ENCODE measurements around the gene ASB11.
A peak's percentile ranks its signal among the peaks of the same experiment; 100 is the strongest.

The ASB11 gene

DNA sequence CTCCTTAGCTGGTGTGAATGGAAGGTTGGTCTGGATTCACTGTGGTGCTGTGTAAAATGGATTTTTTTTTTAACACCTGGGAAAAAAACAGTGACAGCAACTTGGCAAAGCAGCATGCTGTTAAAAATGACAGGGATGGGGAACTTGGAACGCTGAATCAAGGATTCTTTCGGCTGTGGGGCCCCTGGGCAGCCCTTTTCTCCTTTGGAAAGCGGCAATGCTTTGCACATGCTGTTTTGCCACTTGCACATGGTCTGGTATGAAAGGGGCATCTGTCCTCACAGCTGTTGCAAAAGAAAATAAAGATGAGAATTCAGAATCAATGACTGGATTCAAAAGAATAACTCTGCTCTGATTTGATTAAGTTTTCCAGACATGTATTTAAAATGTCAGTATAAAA is 30.5 kb upstream of the ASB11 start:
- CTCF ChIA-PET, result no interaction called here
- TF ChIP-seq ARNT (IDR thresholded peaks at IDR 0.05) (no peak), NFRKB (IDR thresholded peaks at IDR 0.05) (no peak), ZNF384 (IDR thresholded peaks at IDR 0.05) (no peak), FOXM1 (IDR thresholded peaks at IDR 0.05; ENCODE audit: borderline replicate concordance) (no peak), SUZ12 (IDR thresholded peaks at IDR 0.05) (no peak)
- TF ChIP-seq, protein P1, sequence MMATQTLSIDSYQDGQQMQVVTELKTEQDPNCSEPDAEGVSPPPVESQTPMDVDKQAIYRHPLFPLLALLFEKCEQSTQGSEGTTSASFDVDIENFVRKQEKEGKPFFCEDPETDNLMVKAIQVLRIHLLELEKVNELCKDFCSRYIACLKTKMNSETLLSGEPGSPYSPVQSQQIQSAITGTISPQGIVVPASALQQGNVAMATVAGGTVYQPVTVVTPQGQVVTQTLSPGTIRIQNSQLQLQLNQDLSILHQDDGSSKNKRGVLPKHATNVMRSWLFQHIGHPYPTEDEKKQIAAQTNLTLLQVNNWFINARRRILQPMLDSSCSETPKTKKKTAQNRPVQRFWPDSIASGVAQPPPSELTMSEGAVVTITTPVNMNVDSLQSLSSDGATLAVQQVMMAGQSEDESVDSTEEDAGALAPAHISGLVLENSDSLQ (IDR thresholded peaks at IDR 0.05), result no peak
- POLR2A ChIA-PET, result no interaction called here
- no peak for DNase-seq (ENCODE audit: extremely low spot score)

DNA sequence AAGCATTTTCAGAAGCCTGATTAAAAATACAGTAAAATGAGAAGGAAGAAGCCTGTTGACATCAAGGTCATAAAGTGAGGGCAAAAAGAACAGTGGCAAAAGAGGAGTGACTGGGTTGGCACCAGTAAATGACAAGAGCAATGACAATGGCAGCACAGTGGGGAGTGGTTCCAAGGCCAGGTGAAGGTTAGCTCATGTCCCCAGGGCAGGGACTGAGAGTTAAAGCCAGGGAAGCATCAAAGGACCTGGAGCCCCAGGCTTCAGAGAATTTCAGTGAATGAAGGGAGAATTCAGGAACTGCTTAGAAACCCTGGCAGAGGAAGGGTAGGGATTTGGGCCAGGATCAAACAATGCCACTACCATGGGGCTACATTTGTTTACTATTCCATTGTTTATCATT is 28.7 kb upstream of the ASB11 start:
- POLR2A ChIA-PET, result no interaction called here
- TF ChIP-seq ARNT (IDR thresholded peaks at IDR 0.05) (no peak), HDGF (IDR thresholded peaks at IDR 0.05; ENCODE audit: borderline replicate concordance) (no peak), SP1 (IDR thresholded peaks at IDR 0.05) (no peak), ZNF384 (IDR thresholded peaks at IDR 0.05) (no peak), FOXK2 (IDR thresholded peaks at IDR 0.05) (no peak), LEF1 (IDR thresholded peaks at IDR 0.05; ENCODE audit: borderline replicate concordance) (no peak), L3MBTL2 (conservative IDR thresholded peaks at IDR 0.05) (no peak), NFRKB (IDR thresholded peaks at IDR 0.05) (no peak), BHLHE40 (IDR thresholded peaks at IDR 0.05; ENCODE audit: borderline replicate concordance) (no peak), CTBP1 (IDR thresholded peaks at IDR 0.05; ENCODE audit: borderline replicate concordance) (no peak)
- TF ChIP-seq, protein P1 (IDR thresholded peaks at IDR 0.05), result no peak
- CTCF ChIA-PET, result no interaction called here
- DNase-seq (ENCODE audit: extremely low spot score), result no peak

DNA sequence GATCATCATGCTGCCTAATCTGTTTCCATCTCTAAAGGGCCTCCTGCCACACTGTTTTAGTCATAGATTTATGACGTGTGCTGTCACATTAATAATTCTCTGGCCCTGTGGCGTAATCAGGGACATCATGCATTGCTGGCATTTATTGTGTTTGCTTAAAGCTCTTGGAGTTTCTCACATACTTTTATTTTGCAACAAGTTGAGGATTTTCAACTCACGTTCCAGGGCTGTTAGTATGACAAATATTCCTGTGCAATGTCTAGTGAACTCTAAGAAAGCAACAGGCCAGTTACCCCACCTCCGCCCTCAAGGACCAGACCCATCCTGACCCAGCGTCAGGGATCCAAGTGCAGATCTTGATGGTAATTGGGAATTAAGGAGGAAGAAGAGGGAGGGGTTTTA is 27.6 kb upstream of the ASB11 start:
- CTCF ChIA-PET, result interaction anchor here (1.6 kb wide), 1 partner anchor 43 kb away, joined by 6 read pairs; no protein-coding TSS in a partner anchor

DNA sequence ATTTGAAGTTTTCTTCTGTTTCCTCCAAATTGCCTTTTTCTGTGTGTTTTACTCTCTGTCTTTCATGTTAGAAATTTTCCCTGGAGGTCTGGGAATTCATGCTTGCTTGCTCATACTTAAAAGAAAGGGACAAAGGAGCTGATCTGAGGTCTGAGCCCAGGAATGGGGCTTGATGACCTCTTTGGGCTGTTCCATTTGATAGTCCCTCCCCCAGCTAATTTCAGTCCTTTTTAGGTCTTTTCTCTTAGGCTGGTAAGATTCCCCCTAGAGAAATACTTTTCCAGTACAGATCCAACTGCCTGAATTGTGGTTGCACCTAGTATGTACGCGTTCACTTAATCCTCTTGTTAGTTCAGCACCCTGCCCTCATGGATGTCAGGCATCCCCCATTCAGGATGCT is 25.4 kb upstream of the ASB11 start:
- POLR2A ChIA-PET, result no interaction called here
- DNase-seq (ENCODE audit: extremely low spot score), result no peak
- TF ChIP-seq TARDBP (IDR thresholded peaks at IDR 0.05) (no peak), SP1 (IDR thresholded peaks at IDR 0.05) (no peak), ARNT (IDR thresholded peaks at IDR 0.05) (no peak), L3MBTL2 (conservative IDR thresholded peaks at IDR 0.05) (no peak), ZNF384 (IDR thresholded peaks at IDR 0.05) (no peak), NFRKB (IDR thresholded peaks at IDR 0.05) (no peak), CTBP1 (IDR thresholded peaks at IDR 0.05; ENCODE audit: borderline replicate concordance) (no peak), ELF4 (IDR thresholded peaks at IDR 0.05) (no peak), BHLHE40 (IDR thresholded peaks at IDR 0.05; ENCODE audit: borderline replicate concordance) (no peak), FOXM1 (IDR thresholded peaks at IDR 0.05; ENCODE audit: borderline replicate concordance) (no peak), FOXA1 (IDR thresholded peaks at IDR 0.05) (no peak), HDGF (IDR thresholded peaks at IDR 0.05; ENCODE audit: borderline replicate concordance) (no peak), SUZ12 (IDR thresholded peaks at IDR 0.05) (no peak), FOXK2 (IDR thresholded peaks at IDR 0.05) (no peak), LEF1 (IDR thresholded peaks at IDR 0.05; ENCODE audit: borderline replicate concordance) (no peak)
- TF ChIP-seq, protein P1 (IDR thresholded peaks at IDR 0.05), result no peak
- CTCF ChIA-PET, result no interaction called here

More for the DNA sequence above, 27.6 kb upstream of the ASB11 start:
- no peak for TF ChIP-seq HDGF (IDR thresholded peaks at IDR 0.05; ENCODE audit: borderline replicate concordance)
- TF ChIP-seq, protein P1 (IDR thresholded peaks at IDR 0.05), result peak; percentile 60
- POLR2A ChIA-PET, result no interaction called here
- no peak for DNase-seq (ENCODE audit: extremely low spot score)

DNA sequence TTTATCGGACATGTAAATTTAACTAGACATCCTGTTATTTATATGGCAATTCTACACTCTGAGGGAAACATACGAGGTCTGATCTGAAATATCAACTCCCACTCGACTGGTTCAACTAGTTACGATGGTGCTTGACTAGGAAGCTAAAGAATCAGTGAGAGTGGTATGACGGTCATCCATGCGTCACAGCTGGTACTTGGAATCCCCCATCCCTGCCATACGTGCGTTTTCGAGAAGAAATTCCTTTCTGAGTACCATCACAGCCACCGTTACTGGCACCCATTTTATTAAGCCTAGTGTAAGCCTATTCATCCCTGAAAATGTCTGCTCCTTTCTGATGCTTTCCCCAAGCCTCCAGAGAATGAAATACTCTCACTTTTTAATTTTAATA is 20.6 kb upstream of the ASB11 start:
- TF ChIP-seq ELF4 (IDR thresholded peaks at IDR 0.05), result no peak
- no peak for TF ChIP-seq BHLHE40 (IDR thresholded peaks at IDR 0.05; ENCODE audit: borderline replicate concordance)
- no peak for TF ChIP-seq FOXM1 (IDR thresholded peaks at IDR 0.05; ENCODE audit: borderline replicate concordance)
- no peak for TF ChIP-seq CTBP1 (IDR thresholded peaks at IDR 0.05; ENCODE audit: borderline replicate concordance)
- TF ChIP-seq HDGF (IDR thresholded peaks at IDR 0.05; ENCODE audit: borderline replicate concordance), result no peak
- no peak for TF ChIP-seq LEF1 (IDR thresholded peaks at IDR 0.05; ENCODE audit: borderline replicate concordance)
- no peak for TF ChIP-seq L3MBTL2 (conservative IDR thresholded peaks at IDR 0.05)
- no peak for TF ChIP-seq NFRKB (IDR thresholded peaks at IDR 0.05)
- TF ChIP-seq, protein P1 (IDR thresholded peaks at IDR 0.05), result no peak
- TF ChIP-seq SP1 (IDR thresholded peaks at IDR 0.05), result no peak
- TF ChIP-seq FOXA1 (IDR thresholded peaks at IDR 0.05), result no peak
- no peak for TF ChIP-seq ARNT (IDR thresholded peaks at IDR 0.05)
- TF ChIP-seq TARDBP (IDR thresholded peaks at IDR 0.05), result no peak
- TF ChIP-seq SUZ12 (IDR thresholded peaks at IDR 0.05), result no peak
- TF ChIP-seq ZNF384 (IDR thresholded peaks at IDR 0.05), result no peak
- TF ChIP-seq FOXK2 (IDR thresholded peaks at IDR 0.05), result no peak
- DNase-seq (ENCODE audit: extremely low spot score), result no peak
- ChIA-PET CTCF (no interaction called here), POLR2A (no interaction called here)
